Right forelimb (tissue), 1 donor: ENCODE data around the gene QRICH1.

ENCODE experiments used
- DNase-seq: peaks from one replicate; pipeline ENCODE4 v3.0.0-alpha.2; 2018

QRICH1 gene

DNA sequence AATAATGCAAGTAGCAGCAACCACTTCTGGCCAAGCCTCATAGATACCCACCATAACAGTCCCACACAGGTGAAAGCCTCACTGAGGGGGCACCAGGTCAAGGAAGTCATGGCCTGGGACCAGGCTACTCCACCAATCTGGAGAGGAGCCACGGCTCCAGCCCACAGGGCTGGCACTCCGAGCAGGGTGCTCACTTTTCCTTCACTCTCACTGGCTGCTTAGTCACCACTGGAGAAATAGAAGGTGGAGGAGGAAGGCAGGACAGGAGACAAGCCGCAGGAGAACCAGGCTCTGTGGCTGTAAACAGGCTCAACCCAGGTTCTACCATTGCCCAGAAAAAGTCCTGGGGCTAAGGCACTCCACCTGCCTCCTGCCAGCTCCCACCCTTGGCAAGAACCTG lies 25.6 kb upstream of the QRICH1 start:
- DNase-seq: no peak

GRCh38 chr3:49119036-49119435 lies 25.2 kb upstream of the QRICH1 start:
- DNase-seq: no peak

- no peak for DNase-seq
These were observed 18.4 kb upstream of the QRICH1 start for GRCh38 chr3:49112262-49112661.

DNA sequence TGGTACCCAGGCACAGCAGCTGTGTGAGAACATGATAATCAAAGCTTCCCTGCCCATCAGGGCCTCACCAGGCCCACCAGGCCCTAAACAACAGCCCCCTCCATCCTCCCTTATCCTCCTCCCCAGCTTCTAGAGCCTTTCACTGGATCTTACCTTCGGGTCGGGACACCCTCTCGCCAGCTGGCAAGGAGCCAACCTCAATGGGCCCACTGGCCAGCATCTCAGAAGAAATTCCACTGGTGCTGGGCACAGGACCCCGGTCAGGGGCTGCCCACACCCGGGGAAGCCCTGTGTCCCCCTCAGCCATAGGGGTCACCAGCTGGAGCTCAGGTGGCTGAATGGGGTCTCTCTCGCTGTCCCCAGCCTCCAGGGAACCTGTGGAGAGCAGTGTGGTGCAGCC lies 17.5 kb upstream of the QRICH1 start:
- DNase-seq: no peak

DNA sequence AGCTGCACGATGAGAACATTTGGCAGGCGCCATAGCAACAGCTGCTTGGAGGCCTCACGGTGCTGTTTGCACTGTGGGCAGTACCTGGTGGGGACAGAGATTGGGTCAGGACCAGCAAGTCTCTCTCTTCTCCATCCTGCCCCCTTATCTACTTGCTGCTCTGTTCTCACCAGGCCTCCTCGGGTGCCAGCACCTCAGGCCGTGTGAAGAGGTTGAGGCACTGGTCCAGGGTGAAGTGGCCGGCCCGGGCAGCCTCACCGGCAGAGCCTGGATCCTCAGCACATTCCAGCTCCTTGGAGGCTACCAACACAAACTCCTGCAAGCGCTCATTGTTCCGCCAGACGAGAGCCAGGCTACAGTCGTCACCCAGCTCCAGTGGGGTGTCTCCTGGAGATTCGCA lies 16.9 kb upstream of the QRICH1 start:
- DNase-seq: no peak

GRCh38 chr3:49108346-49108745 lies 14.5 kb upstream of the QRICH1 start:
- DNase-seq: peak; percentile 28

GRCh38 chr3:49104427-49105291 lies 10.8 kb upstream of the QRICH1 start, which contains the start of gene QARS1:
Gene QARS1 (minus strand): TSS chr3:49104757. CDS start chr3:49104733, 24 bp downstream.
- peak; percentile 93 for DNase-seq

DNA sequence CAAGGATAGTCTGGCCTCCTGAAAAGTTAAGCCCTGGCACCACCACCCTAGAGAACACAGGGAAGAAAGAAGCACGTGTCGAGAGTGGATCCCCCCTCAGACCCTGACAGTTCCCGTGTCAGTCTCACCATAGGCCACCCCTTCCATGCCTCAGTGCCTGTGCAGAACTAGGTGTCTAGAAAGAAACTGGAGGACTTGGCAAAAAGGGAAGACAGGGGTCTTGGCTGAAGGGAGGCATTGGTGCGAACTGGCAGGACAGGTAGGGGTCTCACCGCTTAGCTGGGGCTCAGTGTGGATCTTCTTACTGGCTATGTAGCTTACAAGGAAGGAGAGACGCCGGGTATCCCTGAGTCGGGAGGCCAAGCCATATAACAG lies 10.2 kb upstream of the QRICH1 start:
- DNase-seq: no peak

DNA sequence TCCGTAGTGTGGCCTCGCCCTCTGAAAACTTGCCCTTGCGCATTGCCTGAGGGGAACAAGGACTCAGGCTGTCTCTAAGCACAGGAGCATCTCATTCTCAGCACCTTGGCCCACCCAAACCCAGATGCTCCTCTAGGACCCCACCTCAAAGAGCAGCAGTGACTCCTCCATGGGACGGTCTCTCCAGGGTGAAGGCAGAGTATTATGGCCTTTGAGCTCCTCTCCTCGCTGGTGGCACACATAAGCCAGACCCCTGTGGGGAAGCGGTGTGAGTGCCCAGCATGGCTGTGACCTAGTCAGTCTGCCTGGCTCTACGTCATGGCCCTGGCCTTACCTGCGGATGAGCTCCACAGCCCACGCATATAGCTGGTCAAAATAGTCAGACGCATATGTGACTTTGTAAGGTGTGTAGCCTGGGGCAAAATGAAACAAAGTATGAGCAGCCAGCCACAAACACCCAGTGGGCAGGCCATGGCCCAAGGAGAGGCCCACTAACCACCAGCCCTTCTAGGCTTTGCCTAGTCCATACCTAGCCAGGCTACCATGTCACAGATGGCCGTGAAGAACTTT lies 6.3 kb upstream of the QRICH1 start:
- DNase-seq: no peak

GRCh38 chr3:49098910-49099630 lies 5.2 kb upstream of the QRICH1 start:
- DNase-seq: no peak

DNA sequence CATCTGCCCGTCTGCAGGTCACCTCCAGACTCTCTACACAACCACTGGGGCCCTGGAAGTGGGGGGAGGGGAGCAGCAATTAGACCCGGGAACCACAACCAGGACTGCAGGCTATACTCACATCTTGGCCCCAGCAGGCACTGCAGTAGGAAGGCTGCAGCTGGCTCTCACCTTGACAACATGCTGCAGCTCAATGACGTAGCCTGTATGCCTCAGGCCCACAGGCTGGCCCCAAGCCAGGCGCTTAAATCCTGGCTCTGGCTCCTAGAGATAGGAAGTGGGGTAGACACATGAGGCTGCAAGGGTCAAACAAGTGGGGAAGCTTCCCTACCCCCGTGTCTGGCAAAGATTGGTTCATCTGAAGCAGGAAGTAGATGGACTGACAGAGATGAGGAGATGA lies 4.6 kb upstream of the QRICH1 start:
- DNase-seq: no peak

- DNase-seq: peak; percentile 91
These were observed 676 bp downstream of the QRICH1 start for GRCh38 chr3:49092938-49093852.

- no peak for DNase-seq
These were observed 12.4 kb downstream of the QRICH1 start for GRCh38 chr3:49081429-49081828.

GRCh38 chr3:49079270-49079669 lies 14.6 kb downstream of the QRICH1 start:
- no peak for DNase-seq

DNA sequence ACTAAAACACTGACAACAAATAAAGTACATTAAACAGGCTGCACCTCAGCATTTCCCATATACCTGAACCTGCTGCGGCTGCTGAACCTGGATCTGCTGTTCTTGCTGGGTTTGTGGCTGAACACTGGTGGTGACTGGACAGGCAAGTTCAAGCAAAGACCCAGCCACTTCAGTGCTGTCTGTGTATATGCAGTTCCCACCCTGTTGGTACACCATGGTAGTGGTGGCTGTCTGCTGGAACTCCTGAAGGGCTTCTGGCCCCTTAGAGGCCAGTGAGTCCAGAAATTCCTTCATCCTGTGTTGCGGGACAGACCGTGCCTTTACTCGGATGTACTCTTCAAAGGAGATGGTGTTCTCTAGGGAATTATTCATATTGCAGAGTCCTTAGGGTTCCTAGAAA lies 17.2 kb downstream of the QRICH1 start:
- no peak for DNase-seq

DNA sequence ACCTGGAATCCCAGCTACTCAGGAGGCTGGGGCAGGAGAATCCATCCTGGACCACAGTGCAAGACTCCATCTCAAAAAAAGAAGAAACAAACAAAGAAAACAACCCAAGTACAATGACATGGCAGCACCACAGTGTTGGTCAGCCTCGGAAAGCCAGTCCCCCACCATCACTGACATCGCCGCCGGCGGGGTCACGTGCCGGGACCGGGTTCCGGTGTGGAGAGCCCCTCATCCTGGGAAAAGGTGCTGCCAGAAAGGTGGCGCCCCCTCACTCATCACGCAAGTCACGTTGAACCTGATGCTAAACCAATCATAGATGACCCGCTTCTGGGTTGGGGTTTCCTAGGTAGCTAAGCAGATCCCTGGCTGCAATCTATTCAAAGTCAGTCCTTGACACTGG lies 17.8 kb downstream of the QRICH1 start:
- no peak for DNase-seq

DNA sequence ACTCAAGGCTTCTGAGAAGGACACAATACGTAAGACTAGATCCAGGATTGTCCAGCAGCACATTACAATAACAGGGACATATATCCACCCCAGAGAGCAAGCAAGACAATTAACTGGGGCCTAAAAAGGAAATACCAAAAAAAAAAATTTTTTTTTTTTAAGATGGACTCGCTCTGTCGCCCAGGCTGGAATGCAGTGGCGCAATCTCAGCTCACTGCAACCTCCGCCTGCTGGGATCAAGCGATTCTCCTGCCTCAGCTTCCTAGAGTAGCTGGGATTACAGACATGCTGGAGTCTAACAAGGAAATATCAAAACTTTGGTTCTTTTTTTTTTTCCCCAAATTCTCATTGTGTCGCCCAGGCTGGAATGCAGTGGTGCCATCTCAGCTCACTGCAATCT lies 35.9 kb downstream of the QRICH1 start:
- no peak for DNase-seq

DNA sequence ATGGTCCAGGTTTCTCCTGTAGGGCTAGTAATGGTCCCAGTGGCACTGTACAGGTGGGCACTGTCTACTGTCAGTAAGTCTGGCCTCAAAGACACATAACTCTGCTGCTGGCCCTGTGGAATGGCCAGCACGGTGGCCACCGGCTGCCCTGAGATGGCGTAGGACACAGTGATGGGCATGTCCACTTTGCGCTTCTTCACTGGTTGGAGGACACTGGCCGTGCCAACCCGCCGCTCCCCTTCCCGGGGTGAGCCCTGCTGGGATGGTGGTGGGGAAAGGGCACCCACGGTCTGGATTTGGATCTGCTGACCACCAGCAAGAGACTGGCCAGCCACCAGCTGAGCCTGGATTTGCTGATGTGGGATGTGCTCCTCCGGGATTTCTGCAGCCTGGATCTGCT lies 36.6 kb downstream of the QRICH1 start:
- DNase-seq: no peak

GRCh38 chr3:49054344-49054862 lies 39.5 kb downstream of the QRICH1 start:
- DNase-seq: no peak

DNA sequence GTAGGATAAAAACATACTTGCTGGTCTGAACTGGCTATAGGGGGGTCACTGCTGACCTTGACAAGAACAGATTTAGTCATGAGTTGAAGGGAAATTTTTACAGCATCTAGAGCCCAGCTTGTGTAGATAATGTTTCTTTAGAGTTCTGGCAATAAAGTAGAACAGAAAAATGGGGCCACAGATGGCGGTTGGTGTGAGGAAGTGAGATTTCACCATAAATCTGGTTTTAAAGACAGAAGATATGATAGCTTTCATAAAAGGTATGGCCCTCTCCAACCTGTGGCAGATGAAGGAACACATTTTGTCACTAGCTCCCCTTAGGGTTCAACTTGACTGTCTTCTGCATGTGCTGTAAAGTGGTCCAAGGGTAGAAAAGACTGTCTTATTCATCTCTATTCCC lies 40.3 kb downstream of the QRICH1 start:
- DNase-seq: no peak

DNA sequence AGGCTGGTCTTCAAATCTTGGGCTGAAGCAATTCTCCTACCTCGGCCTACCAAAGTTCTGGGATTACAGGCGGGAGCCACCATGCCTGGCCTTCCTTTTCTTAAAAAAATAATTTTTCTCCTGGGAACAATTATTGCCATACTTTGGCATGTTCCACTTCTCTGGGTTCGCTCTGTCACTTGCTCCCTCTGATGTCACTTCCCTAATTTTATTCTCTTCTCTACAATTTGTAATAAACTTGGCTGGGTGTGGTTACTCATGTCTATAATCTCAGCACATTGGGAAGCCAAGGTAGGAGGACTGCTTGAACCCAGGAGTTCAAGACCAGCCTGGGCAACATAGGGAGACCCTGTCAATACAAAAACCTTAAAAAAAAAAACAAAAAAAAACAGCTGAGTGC lies 58.6 kb downstream of the QRICH1 start:
- no peak for DNase-seq

- DNase-seq: no peak
These were observed 59.2 kb downstream of the QRICH1 start for GRCh38 chr3:49034650-49035049.
